Endothelial cell of umbilical vein (primary cell): ENCODE results near the gene ACER2. TPM values are rescaled to one million over a fixed set of nuclear protein-coding genes. Genes with fewer than 3 reads are reported as not detected.
A peak's percentile ranks its signal among the peaks of the same experiment; 100 is the strongest.
"Not testable (repeated sequence)": the region's sequence is repeated elsewhere in the genome, so short reads cannot be mapped to it uniquely, and the experiment has no call there.

ENCODE experiments used
- BruUV-seq: library from RNA; stranded (reverse); fragments of 400-500 nt; replicated peaks from 2 replicates; lab custom pipeline; 2021; lab: Mats Ljungman, UMichigan
- CTCF ChIA-PET: fragments of 300-600, 350-600 bp; sonication (Branson Sonifier 250); formaldehyde crosslinking; loops from one replicate; lab custom pipeline; 2021; ENCODE audit warnings: antibody characterized with exemption, inconsistent platforms; lab: Charles Lee
- POLR2A ChIA-PET: fragments of 300-600, 350-600 bp; sonication (Branson Sonifier 250); formaldehyde crosslinking; loops from one replicate; lab custom pipeline; 2021; ENCODE audit warnings: antibody characterized with exemption, inconsistent platforms; lab: Charles Lee
- DNase-seq: peaks from one replicate; pipeline ENCODE4 v3.0.0-alpha.2; 2011; ENCODE audit warnings: low read depth, low spot score
- FAIRE-seq: peaks from 2 replicates; lab custom pipeline; 2011; peaks lifted over from hg19 to GRCh38; lab: Jason Lieb, UNC
- H2AFZ ChIP-seq: 2 replicates; pipeline ENCODE4 v1.6.0; 2012; ENCODE audit warnings: low read depth, low read length, control low read depth, inconsistent platforms
- H3K27ac ChIP-seq: 2 replicates; pipeline ENCODE4 v1.5.1; 2011; ENCODE audit warnings: low read depth, mild to moderate bottlenecking, control low read depth, low read length, moderate library complexity; ENCODE audit not compliant: insufficient read depth
- H3K27me3 ChIP-seq, 2 experiments: 2 replicates each; pipeline versions ENCODE4 v1.6.0 to v1.6.1; 2011; ENCODE audit warnings: low read length in 2 of 2, mixed read lengths in 1 of 2; ENCODE audit not compliant: control insufficient read depth in 2 of 2, insufficient read depth in 2 of 2
- H3K36me3 ChIP-seq, 2 experiments: 2 replicates in 1 of 2; 3 replicates in 1 of 2; pipeline ENCODE4 v1.5.1; 2011; ENCODE audit warnings: low read length in 2 of 2, mild to moderate bottlenecking in 1 of 2, moderate library complexity in 1 of 2; ENCODE audit not compliant: control insufficient read depth in 2 of 2, insufficient read depth in 2 of 2; ENCODE audit errors: extremely low read depth in 1 of 2
- H3K4me1 ChIP-seq: 3 replicates; pipeline ENCODE4 v1.5.1; 2011; ENCODE audit warnings: mild to moderate bottlenecking, low read length; ENCODE audit not compliant: control insufficient read depth, insufficient read depth; ENCODE audit errors: extremely low read depth
- H3K4me2 ChIP-seq: 2 replicates; pipeline ENCODE4 v1.6.1; 2011; ENCODE audit warnings: low read length, control low read depth, mixed read lengths; ENCODE audit not compliant: insufficient read depth
- H3K4me3 ChIP-seq, 3 experiments: fragments of 200-600 bp in 1 of 3; sonication (generic), shearing (Covaris generic) in 1 of 3; replicated peaks in 1 of 3; 2 replicates each; pipeline ENCODE4 v1.5.1; 2011 to 2016; ENCODE audit warnings: control low read depth in 3 of 3, low read length in 3 of 3, mild to moderate bottlenecking in 2 of 3, inconsistent platforms in 1 of 3, low read depth in 1 of 3, moderate library complexity in 1 of 3; ENCODE audit not compliant: insufficient read depth in 1 of 3
- H3K79me2 ChIP-seq: 2 replicates; pipeline ENCODE4 v1.6.0; 2012; ENCODE audit warnings: low read length, inconsistent platforms; ENCODE audit not compliant: control insufficient read depth, insufficient read depth
- H3K9ac ChIP-seq: replicated peaks from 2 replicates; pipeline ENCODE3; 2011; ENCODE audit warnings: low read length, control low read depth; ENCODE audit not compliant: insufficient read depth; ENCODE audit errors: extremely low read depth
- H3K9me1 ChIP-seq: replicated peaks from 3 replicates; pipeline ENCODE4 v1.6.0; 2011; ENCODE audit warnings: mild to moderate bottlenecking, low read length; ENCODE audit not compliant: control insufficient read depth, insufficient read depth; ENCODE audit errors: extremely low read depth
- H3K9me3 ChIP-seq: replicated peaks from 2 replicates; pipeline ENCODE4 v1.5.1; 2012; ENCODE audit warnings: low read length, inconsistent platforms; ENCODE audit not compliant: control insufficient read depth, insufficient read depth
- H4K20me1 ChIP-seq: replicated peaks from 2 replicates; pipeline ENCODE3; 2011; ENCODE audit warnings: mild to moderate bottlenecking, low read length; ENCODE audit not compliant: control insufficient read depth, insufficient read depth; ENCODE audit errors: extremely low read depth
- FOS ChIP-seq: IDR thresholded peaks from 2 replicates; pipeline ENCODE4 v1.6.1; 2011; ENCODE audit warnings: mild to moderate bottlenecking, low read length, moderate library complexity, borderline replicate concordance; ENCODE audit not compliant: insufficient read depth
- GATA2 ChIP-seq: IDR thresholded peaks from 2 replicates; pipeline ENCODE4 v1.7.0; 2011; ENCODE audit warnings: low read depth, mild to moderate bottlenecking, moderate library complexity, mixed read lengths, low read length; ENCODE audit not compliant: insufficient read length, insufficient read depth
- JUN ChIP-seq: IDR thresholded peaks from 2 replicates; pipeline ENCODE4 v1.6.1; 2011; ENCODE audit warnings: borderline replicate concordance, low read depth; ENCODE audit not compliant: insufficient read length, insufficient read depth
- dilution Hi-C: fragments of 300-500 bp; cut with MboI; formaldehyde crosslinking; loops from one replicate; pipeline ENCODE4 v1.15.0; 2019; ENCODE audit warnings: low sequenced_read_pairs; ENCODE audit not compliant: extremely low pct_ligation_motif_present
- intact Hi-C: fragments of 100-400 bp; cut with micrococcal nuclease; formaldehyde crosslinking; loops from one replicate; pipeline ENCODE4 v1.10.0; 2022
- polyA plus RNA-seq, 4 experiments: library from polyadenylated mRNA; depleted of rRNA in 3 of 4; stranded (reverse) in 3 of 4; unstranded in 1 of 4; fragments of >200 nt; gene quantifications; 2 replicates each; pipeline versions ENCODE4 v1.2.1 to v1.2.3, GENCODE V29; 2011 to 2012; ENCODE audit warnings: missing spikeins in 1 of 4
- total RNA-seq: library from RNA; stranded (reverse); gene quantifications from 2 replicates; pipeline ENCODE4 v1.2.3, GENCODE V29; 2021

Gene ACER2
- total and polyA plus RNA-seq, 2 donors (not counting 3 experiments of a cell fraction or from before 2014, with no cell fraction given): 5.2 to 7.3 TPM

- H3K9me1 ChIP-seq: no peaks in the 10 kb centered on the region
- peak; percentile 42 for FAIRE-seq
- TF ChIP-seq JUN (peak; percentile 48), GATA2 (peak; percentile 27), FOS (no peak)
- no peaks in the 10 kb centered on the region for H3K79me2 ChIP-seq
- H3K27ac ChIP-seq: no peak overlapping the region
- POLR2A ChIA-PET: no interaction called here
- no peak overlapping the region for H3K9ac ChIP-seq
- DNase-seq: no peak
- H3K4me2 ChIP-seq: peak overlapping the region; percentile 8
- BruUV-seq: no TSS peak
- H3K36me3 ChIP-seq: no peaks in the 10 kb centered on the region
- intact Hi-C loops: no loop called here
- H2AFZ ChIP-seq: no peak overlapping the region
- no peaks in the 10 kb centered on the region for H4K20me1 ChIP-seq
- no peak overlapping the region for H3K4me3 ChIP-seq
- no peaks in the 10 kb centered on the region for H3K27me3 ChIP-seq
- peaks cover 21% of the 10 kb centered on the region for H3K4me1 ChIP-seq
- CTCF ChIA-PET: interaction anchor here (1.2 kb wide), 2 partner anchors 19 to 53 kb away, joined by 3 to 4 read pairs; no protein-coding TSS in a partner anchor
- dilution Hi-C loops: no loop called here
- H3K9me3 ChIP-seq: no peaks in the 10 kb centered on the region
Observed at GRCh38 chr9:19411316-19411715, 2.5 kb downstream of the ACER2 start.

DNA sequence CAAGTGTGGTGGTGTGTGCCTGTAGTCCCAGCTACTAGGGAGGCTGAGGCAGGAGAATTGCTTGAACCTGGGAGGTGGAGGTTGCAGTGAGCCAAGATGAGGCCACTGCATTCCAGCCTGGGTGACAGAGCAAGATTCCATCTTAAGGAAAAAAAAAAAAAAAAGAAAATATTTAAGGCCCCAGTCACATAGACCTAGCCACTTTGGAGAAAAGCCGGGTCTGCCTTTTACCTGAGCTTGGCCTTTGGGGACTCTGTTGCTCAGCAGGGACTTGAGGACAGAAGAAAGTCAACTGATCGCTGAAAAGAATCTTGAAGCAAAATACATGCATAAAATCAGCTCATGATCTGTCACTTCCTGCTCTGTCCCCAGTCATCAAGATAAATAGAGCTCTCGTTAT lies 4.6 kb downstream of the ACER2 start:
- dilution Hi-C loops, BruUV-seq, H3K36me3 ChIP-seq, H3K4me2 ChIP-seq, H2AFZ ChIP-seq, FAIRE-seq, H4K20me1 ChIP-seq, POLR2A ChIA-PET, H3K79me2 ChIP-seq, DNase-seq, H3K4me3 ChIP-seq, intact Hi-C loops, H3K9ac ChIP-seq, H3K27ac ChIP-seq, H3K9me1 ChIP-seq, H3K9me3 ChIP-seq, H3K27me3 ChIP-seq: not testable (repeated sequence)
- H3K4me1 ChIP-seq: peaks cover 16% of the 10 kb centered on the region
- CTCF ChIA-PET: interaction anchor here (0.6 to 1.4 kb wide), 4 partner anchors 10 to 51 kb away, joined by 3 to 5 read pairs (median 4); no protein-coding TSS in a partner anchor
